ENCODE data around the gene MAST4. TPM values are rescaled to one million over a fixed set of nuclear protein-coding genes. Genes with fewer than 3 reads are reported as not detected.

Gene MAST4
- total and polyA plus RNA-seq, 2 donors (not counting 1 experiment from before 2014, with no cell fraction given): 2.5 to 57.1 TPM

DNA sequence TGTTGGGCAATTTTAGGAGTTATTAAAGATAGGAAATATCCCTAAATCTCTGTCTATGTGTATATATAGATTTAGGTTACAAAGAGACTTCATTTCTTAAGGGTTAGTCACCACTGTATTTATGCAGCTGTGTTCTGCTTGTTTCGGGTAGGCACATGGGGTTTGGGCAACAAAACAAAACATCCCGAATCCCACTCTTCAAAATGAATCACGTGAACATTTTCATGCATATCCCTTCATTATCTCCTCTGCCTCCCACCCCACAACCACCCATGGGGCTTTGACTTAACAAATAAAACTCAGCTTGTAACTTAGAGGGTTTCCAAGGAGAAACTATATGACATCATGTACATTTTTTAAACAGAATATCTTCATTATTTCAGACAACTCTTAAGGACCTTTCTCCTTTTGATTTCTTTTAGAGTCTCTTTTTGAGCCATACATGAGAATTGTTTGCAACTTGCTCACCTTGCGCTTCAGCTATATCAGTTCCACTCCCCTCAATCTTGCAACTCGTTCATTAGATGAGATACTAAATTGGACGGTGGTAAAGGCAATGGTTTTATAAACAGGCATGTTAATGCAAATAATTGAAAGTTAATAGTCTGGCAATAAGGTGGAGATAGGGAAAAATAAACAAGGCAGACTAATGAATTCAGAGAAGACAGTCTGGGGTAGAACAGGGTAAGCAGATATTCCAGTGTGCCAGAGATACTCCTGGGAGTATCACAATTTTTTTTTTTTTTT lies 463.7 kb downstream of the MAST4 start:
- CTCF ChIA-PET: no interaction called here
- no peaks in the 10 kb centered on the region for H3K36me3 ChIP-seq (replicated peaks in 1 of 2; ENCODE audit: control extremely low read depth in 1 of 2, control insufficient read depth in 1 of 2, extremely low read depth in 1 of 2, insufficient read depth in 2 of 2, low read length in 1 of 2)
- DNase-seq (no peak), ATAC-seq (ENCODE audit: low read depth) (no peak)
- no peak overlapping the region for H3K27ac ChIP-seq (ENCODE audit: low read length in 2 of 2)
- Mint-ChIP-seq H3K4me1 (no peaks in the 10 kb centered on the region), H3K27me3 (no peaks in the 10 kb centered on the region), H3K4me3 (no peak overlapping the region), H3K27ac (no peak overlapping the region), H3K9me3 (ENCODE audit: insufficient read depth) (no peaks in the 10 kb centered on the region)
- no CpG with 5 or more reads among the region's 6 CpGs for whole genome bisulfite sequencing (ENCODE audit: insufficient coverage)
- no peak overlapping the region for H3K4me2 ChIP-seq (replicated peaks; ENCODE audit: low read depth, low read length, poor library complexity, severe bottlenecking)
- no peaks in the 10 kb centered on the region for H3K27me3 ChIP-seq (replicated peaks in 1 of 4; ENCODE audit: control extremely low read depth in 1 of 4, control insufficient read depth in 3 of 4, insufficient read depth in 4 of 4, low read length in 3 of 4)
- intact Hi-C loops (cut with micrococcal nuclease): no loop called here
- H3K9me3 ChIP-seq (ENCODE audit: control extremely low read depth in 1 of 3, control insufficient read depth in 2 of 3, insufficient read depth in 1 of 3, low read length in 2 of 3): no peaks in the 10 kb centered on the region
- no peak overlapping the region for H2AFZ ChIP-seq (ENCODE audit: insufficient read depth, low read depth, low read length, poor library complexity, severe bottlenecking)
- H3K79me2 ChIP-seq (ENCODE audit: control insufficient read depth, insufficient read depth, low read length): no peaks in the 10 kb centered on the region
- no peak overlapping the region for H3K4me3 ChIP-seq (ENCODE audit: control extremely low read depth in 1 of 5, extremely low read depth in 1 of 5, insufficient read depth in 1 of 5, low read depth in 2 of 5, low read length in 4 of 5)
- H4K20me1 ChIP-seq (ENCODE audit: control insufficient read depth, insufficient read depth, low read length, poor library complexity, severe bottlenecking): no peaks in the 10 kb centered on the region
- no peak overlapping the region for H3K9ac ChIP-seq (ENCODE audit: low read length)
- H3K4me1 ChIP-seq (ENCODE audit: control insufficient read depth in 2 of 2, insufficient read depth in 2 of 2, low read length in 2 of 2): no peaks in the 10 kb centered on the region
- TF ChIP-seq CTCF (IDR thresholded peaks at IDR 0.05): no peak
- no peak for TF ChIP-seq EZH2 (IDR thresholded peaks at IDR 0.05; ENCODE audit: borderline replicate concordance, insufficient read depth, low read depth, low read length, poor library complexity, severe bottlenecking)
- POLR2A ChIA-PET: no interaction called here

GRCh38 chr5:67061511-67061910 lies 465.3 kb downstream of the MAST4 start:
- H3K4me2 ChIP-seq (replicated peaks; ENCODE audit: low read depth, low read length, poor library complexity, severe bottlenecking): no peak overlapping the region
- ChIA-PET POLR2A (no interaction called here), CTCF (no interaction called here)
- H3K27ac ChIP-seq (ENCODE audit: low read length in 2 of 2): no peak overlapping the region
- no CpG with 5 or more reads among the region's 1 CpG for WGBS (ENCODE audit: insufficient coverage)
- ATAC-seq (ENCODE audit: low read depth) (no peak), DNase-seq (no peak)
- Mint-ChIP-seq H3K27me3 (no peaks in the 10 kb centered on the region), H3K4me3 (no peak overlapping the region), H3K27ac (no peak overlapping the region), H3K4me1 (no peaks in the 10 kb centered on the region), H3K9me3 (ENCODE audit: insufficient read depth) (no peaks in the 10 kb centered on the region)
- no peaks in the 10 kb centered on the region for H4K20me1 ChIP-seq (ENCODE audit: control insufficient read depth, insufficient read depth, low read length, poor library complexity, severe bottlenecking)
- no peaks in the 10 kb centered on the region for H3K36me3 ChIP-seq (replicated peaks in 1 of 2; ENCODE audit: control extremely low read depth in 1 of 2, control insufficient read depth in 1 of 2, extremely low read depth in 1 of 2, insufficient read depth in 2 of 2, low read length in 1 of 2)
- H3K27me3 ChIP-seq (replicated peaks in 1 of 4; ENCODE audit: control extremely low read depth in 1 of 4, control insufficient read depth in 3 of 4, insufficient read depth in 4 of 4, low read length in 3 of 4): no peaks in the 10 kb centered on the region
- H3K4me3 ChIP-seq (ENCODE audit: control extremely low read depth in 1 of 5, extremely low read depth in 1 of 5, insufficient read depth in 1 of 5, low read depth in 2 of 5, low read length in 4 of 5): no peak overlapping the region
- no peak overlapping the region for H3K9ac ChIP-seq (ENCODE audit: low read length)
- H3K9me3 ChIP-seq (ENCODE audit: control extremely low read depth in 1 of 3, control insufficient read depth in 2 of 3, insufficient read depth in 1 of 3, low read length in 2 of 3): no peaks in the 10 kb centered on the region
- H2AFZ ChIP-seq (ENCODE audit: insufficient read depth, low read depth, low read length, poor library complexity, severe bottlenecking): no peak overlapping the region
- no peaks in the 10 kb centered on the region for H3K79me2 ChIP-seq (ENCODE audit: control insufficient read depth, insufficient read depth, low read length)
- TF ChIP-seq EZH2 (IDR thresholded peaks at IDR 0.05; ENCODE audit: borderline replicate concordance, insufficient read depth, low read depth, low read length, poor library complexity, severe bottlenecking) (no peak), CTCF (IDR thresholded peaks at IDR 0.05) (no peak)
- intact Hi-C loops (cut with micrococcal nuclease): no loop called here
- H3K4me1 ChIP-seq (ENCODE audit: control insufficient read depth in 2 of 2, insufficient read depth in 2 of 2, low read length in 2 of 2): no peaks in the 10 kb centered on the region

Data from B cell (primary cell).